ENCODE measurements around the gene DAP3.
"Not testable (repeated sequence)": the region's sequence is repeated elsewhere in the genome, so short reads cannot be mapped to it uniquely, and the experiment has no call there.

DAP3 gene

GRCh38 chr1:155689081-155689607, at the start of gene DAP3:
TSS of gene DAP3 (plus strand) at chr1:155689091. CDS start at chr1:155709780, 20,689 bp downstream.
- H3K4me3 ChIP-seq (ENCODE audit: low read depth, low read length), result peak within 1 kb of the TSS; percentile 96
- not testable (repeated sequence) for DNase-seq (ENCODE audit: low read depth)

- TF ChIP-seq CTCF (conservative IDR thresholded peaks at IDR 0.05; ENCODE audit: low read depth, low read length), result no peak
- no peak overlapping the region for H3K4me3 ChIP-seq (ENCODE audit: low read depth, low read length)
- DNase-seq (ENCODE audit: low read depth), result no peak
Observed at GRCh38 chr1:155640367-155640766, 48.5 kb upstream of the DAP3 start.

GRCh38 chr1:155642559-155643180, 46.2 kb upstream of the DAP3 start:
- not testable (repeated sequence) for DNase-seq (ENCODE audit: low read depth); H3K4me3 ChIP-seq (ENCODE audit: low read depth, low read length)

- TF ChIP-seq CTCF (conservative IDR thresholded peaks at IDR 0.05; ENCODE audit: low read depth, low read length), result no peak
- H3K4me3 ChIP-seq (ENCODE audit: low read depth, low read length), result no peak overlapping the region
- DNase-seq (ENCODE audit: low read depth), result no peak
Observed at GRCh38 chr1:155643230-155643629, 45.7 kb upstream of the DAP3 start.

GRCh38 chr1:155645034-155645598, 43.8 kb upstream of the DAP3 start:
- TF ChIP-seq CTCF (conservative IDR thresholded peaks at IDR 0.05; ENCODE audit: low read depth, low read length), result no peak
- no peak for DNase-seq (ENCODE audit: low read depth)
- no peak overlapping the region for H3K4me3 ChIP-seq (ENCODE audit: low read depth, low read length)

- no peak overlapping the region for H3K4me3 ChIP-seq (ENCODE audit: low read depth, low read length)
- DNase-seq (ENCODE audit: low read depth), result peak; percentile 40
- no peak for TF ChIP-seq CTCF (conservative IDR thresholded peaks at IDR 0.05; ENCODE audit: low read depth, low read length)
Observed at GRCh38 chr1:155645648-155646047, 43.2 kb upstream of the DAP3 start.

- TF ChIP-seq CTCF (conservative IDR thresholded peaks at IDR 0.05; ENCODE audit: low read depth, low read length), result no peak
- peak; percentile 65 for DNase-seq (ENCODE audit: low read depth)
- H3K4me3 ChIP-seq (ENCODE audit: low read depth, low read length), result no peak overlapping the region
Observed at GRCh38 chr1:155646307-155646706, 42.6 kb upstream of the DAP3 start.
